HG02973 (cell line): ENCODE results near the gene PDGFB.

Experiments used
- ATAC-seq: cut with Tn5 transposase; IDR thresholded peaks from one replicate; pipeline ENCODE4 v1.9.1; 2021; ENCODE audit warnings: moderate library complexity; ENCODE audit not compliant: unreplicated experiment

PDGFB gene

DNA sequence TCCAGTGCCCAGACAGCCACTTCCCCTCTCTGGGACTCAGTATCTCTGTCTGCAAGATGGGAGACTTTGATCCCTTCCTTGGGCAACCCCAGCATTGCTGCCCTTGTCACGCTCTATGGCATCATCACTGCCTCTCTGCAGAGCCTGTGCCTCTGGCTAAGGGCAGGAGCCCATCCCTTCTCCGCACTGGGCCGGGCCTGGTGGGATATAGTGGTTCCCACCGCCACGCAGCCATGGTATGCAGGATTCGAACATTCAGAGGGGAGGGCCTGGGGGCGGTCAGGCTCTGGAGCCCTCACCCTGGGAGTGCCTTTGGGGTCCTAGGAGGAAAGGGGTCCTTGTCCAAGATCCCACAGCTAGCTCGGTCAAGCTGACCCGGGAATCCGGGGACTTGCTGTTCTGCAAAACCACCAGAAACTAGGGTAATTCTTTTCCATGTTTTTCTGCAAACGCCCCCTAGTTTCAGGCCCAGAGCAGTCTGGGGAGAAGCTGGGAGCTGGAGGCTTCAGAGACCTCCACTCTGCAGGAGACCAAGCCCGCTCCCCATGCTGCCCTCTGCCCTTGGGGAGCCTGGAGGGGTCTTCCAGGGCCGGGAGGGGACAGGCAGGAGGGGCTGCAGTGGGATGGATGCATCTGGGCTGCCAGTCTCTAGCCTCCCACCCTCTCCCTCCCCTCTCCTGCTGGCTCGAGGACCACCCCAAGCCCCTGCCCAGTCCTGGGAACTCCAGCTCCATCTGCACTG is 67.9 kb downstream of the PDGFB start:
- no peak for ATAC-seq

DNA sequence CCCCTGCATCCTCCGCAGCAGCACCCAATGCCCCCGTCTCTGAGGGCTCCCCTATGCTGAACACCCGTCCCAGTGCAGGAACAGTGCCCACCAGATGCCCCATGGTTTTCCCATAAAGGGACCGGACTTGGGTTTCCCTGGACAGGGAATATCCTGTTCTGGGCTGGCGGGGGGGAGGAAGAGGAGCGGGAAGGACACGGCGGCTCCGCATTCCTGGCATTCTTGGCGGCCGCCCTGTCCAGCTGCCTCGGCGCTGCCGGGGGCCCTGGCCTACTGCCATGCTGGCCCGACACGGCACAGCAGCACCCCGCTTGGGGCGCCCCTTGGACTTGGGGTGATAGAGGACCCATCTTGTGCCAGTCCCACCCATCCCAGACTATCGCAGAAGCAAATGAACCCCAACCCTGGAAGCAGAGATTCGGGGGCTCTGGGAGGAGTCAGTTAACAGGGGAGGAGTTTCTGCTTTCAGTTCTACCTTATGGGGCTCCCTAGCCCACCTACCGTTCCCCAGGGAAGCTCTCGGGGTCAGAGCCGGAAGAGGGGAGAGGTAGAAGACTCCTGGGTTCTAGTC is 68.6 kb downstream of the PDGFB start:
- no peak for ATAC-seq

DNA sequence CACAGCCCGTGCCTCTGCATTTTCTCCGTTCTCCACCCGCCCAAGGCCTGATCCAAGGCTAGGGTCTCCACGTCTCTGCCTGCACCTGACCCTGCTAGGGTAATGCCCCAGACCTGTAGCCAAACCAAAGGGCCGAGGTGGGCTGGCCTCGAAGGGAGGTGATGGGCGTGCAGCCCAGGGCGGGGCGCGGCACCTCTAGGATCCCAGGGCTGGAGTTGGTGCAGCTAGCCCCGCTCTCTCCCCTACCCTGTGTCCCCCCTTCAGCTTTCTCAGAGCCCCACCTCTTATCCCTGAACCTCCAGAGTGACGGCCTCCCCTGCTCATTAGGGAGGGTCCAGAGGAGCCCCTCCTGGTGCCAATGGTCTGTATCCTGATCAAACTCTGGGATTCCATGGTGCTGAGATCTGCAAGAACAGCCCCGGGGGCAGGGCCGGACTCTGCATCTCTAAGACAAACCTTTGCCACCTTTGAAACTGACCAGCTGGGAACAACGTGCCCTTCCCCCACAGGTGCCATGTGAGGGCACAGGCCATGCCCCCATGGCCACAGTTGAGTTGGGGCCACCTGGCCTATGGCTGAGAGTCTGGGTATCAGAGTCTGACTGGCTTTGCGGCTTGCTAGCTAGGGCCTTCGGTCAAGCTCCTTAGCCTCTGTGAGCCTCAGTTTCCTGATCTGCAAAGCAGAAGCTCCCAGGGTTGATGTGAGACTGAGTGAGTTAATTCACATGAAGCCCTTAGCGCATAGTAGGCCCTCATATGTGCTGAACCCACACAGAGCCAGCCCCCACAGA is 69.2 kb downstream of the PDGFB start:
- no peak for ATAC-seq

DNA sequence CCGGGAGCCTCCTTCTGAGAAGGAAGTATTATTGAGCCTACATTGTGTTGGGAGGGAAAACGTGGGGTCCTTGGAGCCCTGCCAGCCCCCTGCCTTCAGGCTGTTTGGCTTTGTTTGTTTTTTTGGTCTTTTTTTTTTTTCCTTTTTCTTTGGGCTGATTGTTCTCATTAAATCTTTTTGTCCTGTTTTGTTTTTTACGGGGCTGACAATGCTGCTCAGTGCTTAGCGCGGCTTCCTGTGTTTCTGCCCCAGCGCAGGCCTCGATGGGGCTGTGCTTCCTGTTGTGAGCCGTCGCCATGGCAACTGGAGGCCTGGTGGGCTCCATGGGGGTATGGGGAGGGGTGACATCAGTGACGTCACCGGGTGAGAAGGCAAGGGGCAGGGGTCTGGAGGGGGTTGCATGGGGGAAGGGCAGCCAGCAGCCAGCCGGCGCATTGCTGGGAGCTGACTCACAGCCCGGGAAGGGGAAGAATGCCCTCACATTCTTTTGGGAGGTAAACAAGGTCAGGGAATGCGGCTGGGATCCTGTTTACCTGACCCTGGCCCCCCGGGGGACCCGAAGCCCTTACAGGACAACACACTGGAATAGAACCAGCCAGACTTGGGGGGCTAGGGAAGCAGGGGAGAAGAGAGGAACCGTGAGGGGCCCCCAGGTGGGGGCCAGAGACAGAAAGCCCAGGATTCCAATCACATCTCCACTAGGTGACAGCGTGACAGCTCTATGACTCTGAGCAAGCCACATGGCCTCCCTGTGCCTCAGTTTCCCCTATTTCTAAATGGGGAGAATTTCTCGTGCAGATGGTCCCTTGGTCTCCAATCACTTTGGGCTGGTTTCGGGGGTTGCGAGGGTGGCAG is 70.1 kb downstream of the PDGFB start:
- no peak for ATAC-seq

DNA sequence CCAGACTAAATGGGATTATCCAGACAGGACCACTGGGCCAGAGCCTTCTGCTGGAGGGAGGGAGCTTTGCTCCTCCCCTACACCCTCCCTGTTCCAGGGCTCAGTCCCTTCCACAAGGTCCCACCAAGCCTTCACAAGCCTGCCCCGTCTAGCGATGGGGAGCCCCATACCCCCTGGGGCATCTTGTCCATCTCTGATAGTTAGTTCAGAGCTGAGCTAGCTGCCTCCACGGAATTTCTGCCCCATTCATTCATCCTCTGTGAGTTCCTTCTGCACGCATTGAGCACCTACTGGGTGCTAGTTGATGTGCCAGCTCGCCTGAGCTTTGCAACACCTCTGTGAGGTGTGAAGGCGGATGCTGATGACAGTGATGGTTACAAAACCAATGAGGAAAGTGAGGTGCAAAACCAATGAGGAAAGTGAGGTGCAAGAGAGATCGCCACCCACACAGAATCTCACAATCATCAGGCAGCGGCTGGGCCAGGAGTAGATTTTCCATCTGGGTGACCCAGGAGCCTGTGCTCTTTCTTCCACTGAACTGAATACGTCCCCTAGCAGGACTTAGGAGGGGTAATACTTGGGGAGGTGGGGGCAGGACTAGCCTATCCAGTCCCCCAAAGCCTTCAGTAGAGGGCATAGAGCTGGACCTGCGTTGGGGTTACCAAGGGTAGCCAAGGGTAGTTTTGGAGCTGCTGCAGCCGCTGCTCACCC is 70.8 kb downstream of the PDGFB start:
- no peak for ATAC-seq
